Measurements from ENCODE around the gene PRKCA. TPM values are rescaled to one million over a fixed set of nuclear protein-coding genes. Genes with fewer than 3 reads are reported as not detected.
"Not testable (repeated sequence)": the region's sequence is repeated elsewhere in the genome, so short reads cannot be mapped to it uniquely, and the experiment has no call there.

PRKCA gene
- total RNA-seq, 1 experiment from 2014 or later: 17.9 TPM

DNA sequence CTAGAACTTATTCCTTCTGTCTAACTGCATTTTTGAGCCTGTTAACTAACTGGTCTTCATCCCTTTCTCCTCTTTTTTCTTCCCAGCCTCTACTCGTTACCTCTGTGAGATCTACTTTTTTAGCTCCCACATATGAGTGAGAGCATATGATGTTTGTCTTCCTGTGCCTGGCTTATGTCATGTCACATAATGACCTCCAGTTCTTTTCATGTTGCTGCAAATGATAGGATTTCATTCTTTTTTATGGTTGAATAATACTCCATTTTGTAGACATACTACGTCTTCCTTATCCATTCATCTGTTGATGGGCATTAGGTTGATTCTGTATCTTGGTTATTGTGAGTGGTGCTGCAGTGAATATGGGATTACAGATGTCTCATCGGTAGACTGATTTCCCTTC lies 184.7 kb downstream of the PRKCA start:
- no peak for DNase-seq (ENCODE audit: low read depth)

- no peak for DNase-seq (ENCODE audit: low read depth)
Observed at GRCh38 chr17:66487981-66488468, 185.6 kb downstream of the PRKCA start.

GRCh38 chr17:66488864-66489263 lies 186.5 kb downstream of the PRKCA start:
- DNase-seq (ENCODE audit: low read depth): no peak

GRCh38 chr17:66489576-66489975 lies 187.2 kb downstream of the PRKCA start:
- DNase-seq (ENCODE audit: low read depth): not testable (repeated sequence)

DNA sequence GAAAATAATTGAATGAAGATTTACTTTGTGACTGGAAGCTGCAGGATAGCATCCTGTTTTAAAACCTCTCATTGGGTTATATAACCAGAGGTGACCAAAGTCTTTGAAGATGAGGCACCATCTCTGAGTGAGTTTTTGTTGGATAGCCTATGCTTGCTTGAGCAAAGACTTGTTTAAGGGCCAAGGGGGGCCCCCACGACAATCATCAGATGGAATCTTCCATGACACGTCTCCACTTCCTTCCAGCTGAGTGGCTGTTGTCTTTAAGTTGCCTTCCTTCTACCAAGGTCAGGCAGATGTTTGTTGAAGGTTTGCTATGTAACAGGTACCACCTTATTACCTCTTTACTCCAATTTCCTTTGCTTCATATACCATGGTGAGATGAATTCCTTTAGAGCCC lies 188.8 kb downstream of the PRKCA start:
- DNase-seq (ENCODE audit: low read depth): no peak

DNA sequence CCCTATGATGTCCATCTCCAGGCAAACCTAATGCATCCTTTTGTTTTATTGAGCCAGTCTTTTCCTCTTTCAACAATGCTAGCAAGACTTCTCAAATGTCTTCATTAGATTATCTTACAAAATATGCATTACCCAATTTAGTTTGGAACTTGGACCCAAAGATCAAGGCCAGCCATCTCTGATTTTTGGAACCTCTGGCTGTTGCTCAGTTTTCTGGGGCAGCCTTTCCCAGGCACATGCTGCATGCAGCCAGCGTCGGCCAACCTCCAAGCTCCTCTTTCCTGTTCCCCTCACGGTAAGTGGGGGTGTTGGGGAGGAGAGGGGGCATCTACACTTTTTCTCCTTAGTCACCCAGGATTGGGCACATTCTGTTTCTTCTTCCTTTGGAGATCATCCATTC lies 189.3 kb downstream of the PRKCA start:
- DNase-seq (ENCODE audit: low read depth): no peak

DNA sequence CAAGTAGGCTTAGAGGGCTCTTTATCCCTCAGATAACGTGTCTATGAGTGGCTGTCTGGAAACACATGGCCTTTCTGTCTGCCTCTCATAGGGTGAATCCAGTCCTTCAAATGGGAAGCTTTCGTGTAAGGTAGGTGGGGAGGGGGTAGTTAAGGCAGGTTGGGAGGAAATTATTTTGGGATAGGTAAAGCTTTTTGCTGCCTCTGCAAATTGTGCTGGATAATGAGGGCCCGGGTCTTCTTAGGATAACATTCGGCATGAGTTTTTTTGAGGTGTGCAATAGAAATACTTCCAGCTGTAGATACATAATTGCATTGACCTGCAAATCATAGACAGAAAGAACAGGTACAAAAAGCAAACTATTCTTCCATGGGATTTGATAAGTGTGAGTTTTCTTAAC lies 189.7 kb downstream of the PRKCA start:
- no peak for DNase-seq (ENCODE audit: low read depth)

DNA sequence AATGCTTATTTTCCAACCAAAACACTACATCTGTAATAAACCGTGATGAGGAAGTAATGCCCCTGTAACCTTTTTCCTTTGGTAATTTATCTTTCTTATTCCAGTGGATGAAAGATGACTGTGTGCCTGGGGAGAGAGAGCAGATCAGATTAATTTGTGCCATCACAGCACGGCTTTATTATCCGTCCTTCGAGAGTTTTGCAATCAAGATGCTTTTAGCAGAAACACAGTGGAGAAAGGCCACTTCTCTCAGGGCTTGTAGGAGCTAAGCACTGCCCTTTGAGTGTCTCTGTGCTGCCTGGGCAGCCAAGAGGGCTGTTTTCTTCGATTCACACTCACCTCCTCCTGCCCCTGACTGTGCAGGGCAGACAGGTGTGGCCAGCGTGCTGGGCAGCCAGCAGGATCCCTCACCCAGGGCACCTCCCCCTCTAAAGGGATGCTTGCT lies 190.2 kb downstream of the PRKCA start:
- DNase-seq (ENCODE audit: low read depth): no peak

GRCh38 chr17:66493283-66494019 lies 191.0 kb downstream of the PRKCA start:
- peak; percentile 67 for DNase-seq (ENCODE audit: low read depth)

- peak; percentile 92 for DNase-seq (ENCODE audit: low read depth)
Observed at GRCh38 chr17:66494023-66494803, 191.8 kb downstream of the PRKCA start.

- DNase-seq (ENCODE audit: low read depth): no peak
Observed at GRCh38 chr17:66495035-66495434, 192.6 kb downstream of the PRKCA start.

DNA sequence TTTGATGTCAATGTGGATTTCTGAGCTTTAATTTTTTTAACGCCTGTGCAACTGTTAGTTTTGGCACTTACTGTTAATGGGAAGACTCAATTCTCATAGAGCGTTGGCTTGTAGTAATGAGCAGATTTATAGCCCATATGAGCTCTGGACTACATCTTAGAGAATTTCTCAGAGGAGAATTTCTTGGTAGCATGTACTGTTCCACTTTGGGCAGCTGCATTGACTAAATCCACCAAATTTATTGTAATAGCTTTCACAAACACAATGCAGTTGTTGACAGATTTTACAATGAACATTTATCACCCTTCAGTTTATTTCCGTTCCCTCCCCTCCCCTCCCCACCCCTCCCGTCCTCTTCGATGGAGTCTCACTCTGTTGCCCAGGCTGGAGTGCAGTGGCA lies 193.9 kb downstream of the PRKCA start:
- no peak for DNase-seq (ENCODE audit: low read depth)

DNA sequence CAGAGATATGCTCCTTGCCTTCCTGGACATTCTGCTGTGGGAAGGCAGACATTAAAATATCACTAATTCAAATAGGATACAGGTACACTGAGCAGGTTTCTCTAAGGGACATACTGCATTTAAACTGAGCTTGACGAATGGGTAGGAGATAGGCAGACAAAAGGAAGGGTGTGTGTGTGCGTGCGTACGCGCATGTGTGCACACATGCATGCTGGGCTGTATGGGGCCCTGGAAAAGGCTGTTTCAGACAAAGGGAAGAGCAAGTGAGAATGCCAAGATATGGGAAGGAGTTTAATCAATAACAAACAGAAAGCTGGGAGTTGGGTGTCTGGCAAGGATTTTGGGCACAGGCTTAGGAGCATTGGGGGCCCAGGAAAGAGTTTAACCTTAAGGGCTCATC lies 196.2 kb downstream of the PRKCA start:
- DNase-seq (ENCODE audit: low read depth): no peak

- peak; percentile 73 for DNase-seq (ENCODE audit: low read depth)
Observed at GRCh38 chr17:66506641-66507040, 204.2 kb downstream of the PRKCA start.

GRCh38 chr17:66507103-66507923 lies 204.9 kb downstream of the PRKCA start:
- DNase-seq (ENCODE audit: low read depth): peak; percentile 84

DNA sequence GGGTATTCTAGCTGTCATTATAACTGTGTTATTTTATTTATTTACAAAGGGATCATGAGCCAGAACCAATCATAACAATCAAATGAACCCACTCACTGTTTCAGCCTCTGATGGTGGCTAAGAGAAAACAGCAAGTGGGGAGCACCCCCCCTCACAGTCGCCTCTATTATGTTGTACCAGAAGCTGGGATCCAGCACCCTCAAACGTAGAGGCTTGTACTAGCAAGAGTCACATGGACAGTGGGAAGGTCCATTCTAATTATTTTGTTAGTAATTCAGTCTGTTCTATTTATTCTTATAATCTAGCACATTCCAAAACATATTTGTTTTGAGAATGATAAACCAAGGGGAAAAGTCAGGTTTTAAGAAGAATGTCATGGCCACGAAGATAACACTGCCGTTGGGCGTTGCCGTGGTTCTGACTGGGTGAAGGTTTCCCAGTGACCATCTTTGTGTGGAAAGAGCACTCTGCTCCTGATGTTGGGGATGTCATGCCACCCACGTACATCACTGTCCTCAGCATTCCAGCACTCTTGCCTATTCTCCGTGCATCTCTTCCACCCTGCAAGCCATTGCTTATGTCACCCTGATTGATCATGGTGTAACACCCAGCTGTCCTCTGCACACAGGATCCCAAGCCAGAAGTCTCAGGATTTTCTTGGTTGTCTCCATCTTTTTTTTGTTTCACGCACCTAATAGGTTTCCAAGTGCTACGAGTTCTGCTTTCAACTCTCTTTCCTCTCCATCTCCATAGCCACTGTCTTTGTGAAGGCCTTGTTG lies 205.8 kb downstream of the PRKCA start:
- peak; percentile 34 for DNase-seq (ENCODE audit: low read depth)

DNA sequence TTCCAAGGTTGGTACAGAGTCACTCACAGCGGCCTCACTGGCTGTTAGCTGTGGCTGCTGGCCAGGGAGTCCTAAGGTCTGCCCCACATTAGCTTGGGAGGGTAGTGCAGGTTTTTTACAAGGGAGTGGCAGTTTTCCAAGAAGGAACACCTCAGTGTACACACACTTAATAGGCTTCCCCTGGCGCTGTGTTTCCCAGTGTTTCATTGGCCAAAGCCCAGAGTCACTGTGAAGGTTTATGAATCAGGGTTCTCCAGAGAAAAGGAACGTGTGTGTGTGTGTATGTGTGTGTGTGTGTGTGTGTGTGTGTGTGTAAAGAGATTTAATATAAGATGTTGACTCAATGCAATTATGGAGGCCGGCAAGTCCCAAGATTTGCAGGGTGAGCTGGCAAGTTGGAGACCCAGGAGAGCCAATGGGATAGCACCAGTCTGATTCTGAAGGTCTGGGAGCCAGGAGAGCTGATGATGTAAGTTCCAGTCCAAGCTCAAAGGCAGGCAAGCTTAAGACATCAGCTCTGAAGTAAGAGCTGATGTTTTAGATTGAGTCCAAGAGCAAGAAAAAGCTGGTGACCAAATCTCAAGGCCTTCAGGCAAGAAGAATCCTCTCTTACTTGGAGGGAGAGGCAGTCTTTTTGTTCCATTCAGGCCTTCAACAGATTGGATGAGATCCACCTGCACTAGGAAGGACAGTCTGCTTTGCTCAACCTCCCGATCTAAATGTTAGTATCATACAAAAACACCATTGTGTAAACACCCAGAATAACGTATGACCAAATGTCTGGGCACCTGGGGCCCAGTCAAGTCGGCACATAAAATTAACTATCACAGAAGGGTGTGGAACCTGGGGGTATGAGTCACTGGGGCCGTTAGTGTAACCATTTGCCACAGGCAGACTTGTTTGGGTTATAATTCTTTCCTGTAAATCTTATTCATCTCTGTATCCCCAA lies 206.8 kb downstream of the PRKCA start:
- DNase-seq (ENCODE audit: low read depth): peak; percentile 96

GRCh38 chr17:66509926-66510325 lies 207.5 kb downstream of the PRKCA start:
- DNase-seq (ENCODE audit: low read depth): no peak

GRCh38 chr17:66511135-66511534 lies 208.7 kb downstream of the PRKCA start:
- DNase-seq (ENCODE audit: low read depth): no peak

- no peak for DNase-seq (ENCODE audit: low read depth)
Observed at GRCh38 chr17:66514227-66514806, 211.9 kb downstream of the PRKCA start.

Data from M059J (cell line).